Measurements from ENCODE around the gene HCFC1R1.

DNA sequence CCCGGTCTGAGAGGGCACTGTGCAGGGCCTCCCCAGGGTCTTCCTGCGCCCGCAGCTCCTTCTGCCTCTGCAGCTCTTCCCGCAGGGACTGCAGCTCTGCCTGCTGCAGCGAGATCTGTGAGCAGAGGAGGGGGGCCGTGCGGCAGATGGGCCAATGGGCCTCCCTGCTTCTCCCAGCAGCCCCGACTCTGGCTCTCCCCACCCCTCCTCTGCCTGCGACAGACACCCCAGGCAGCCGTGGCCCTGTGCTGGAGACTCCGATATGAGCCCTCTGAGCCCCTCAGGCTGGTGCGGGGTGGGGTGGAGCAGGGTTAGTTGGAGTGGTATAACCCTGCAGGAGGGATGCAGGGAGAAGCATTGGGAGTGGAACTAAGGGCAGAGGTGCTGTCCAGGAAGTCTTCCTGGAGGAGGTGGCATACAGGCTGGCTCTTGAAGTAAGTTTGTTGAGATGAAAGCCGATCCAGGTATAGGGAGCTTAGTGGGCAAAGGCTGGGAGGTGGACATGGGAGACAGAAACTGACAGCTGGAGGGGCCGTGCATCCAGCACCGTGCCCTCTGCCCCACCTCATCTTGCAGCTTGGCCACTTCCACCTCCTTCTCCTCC is 5.1 kb upstream of the HCFC1R1 start:
- TF ChIP-seq POLR2A (IDR thresholded peaks at IDR 0.05; ENCODE audit: low read depth, low read length) = no peak
- no peak for TF ChIP-seq POLR2AphosphoS5 (IDR thresholded peaks at IDR 0.05; ENCODE audit: low read depth, low read length)
- TF ChIP-seq TAF1 (IDR thresholded peaks at IDR 0.05; ENCODE audit: low read depth, low read length) = no peak

Data from GM12891 (cell line).